ENCODE results near the gene TMEM208.

The TMEM208 gene

GRCh38 chr16:67254801-67255552 is 28.0 kb downstream of the TMEM208 start:
- no peak for DNase-seq

DNA sequence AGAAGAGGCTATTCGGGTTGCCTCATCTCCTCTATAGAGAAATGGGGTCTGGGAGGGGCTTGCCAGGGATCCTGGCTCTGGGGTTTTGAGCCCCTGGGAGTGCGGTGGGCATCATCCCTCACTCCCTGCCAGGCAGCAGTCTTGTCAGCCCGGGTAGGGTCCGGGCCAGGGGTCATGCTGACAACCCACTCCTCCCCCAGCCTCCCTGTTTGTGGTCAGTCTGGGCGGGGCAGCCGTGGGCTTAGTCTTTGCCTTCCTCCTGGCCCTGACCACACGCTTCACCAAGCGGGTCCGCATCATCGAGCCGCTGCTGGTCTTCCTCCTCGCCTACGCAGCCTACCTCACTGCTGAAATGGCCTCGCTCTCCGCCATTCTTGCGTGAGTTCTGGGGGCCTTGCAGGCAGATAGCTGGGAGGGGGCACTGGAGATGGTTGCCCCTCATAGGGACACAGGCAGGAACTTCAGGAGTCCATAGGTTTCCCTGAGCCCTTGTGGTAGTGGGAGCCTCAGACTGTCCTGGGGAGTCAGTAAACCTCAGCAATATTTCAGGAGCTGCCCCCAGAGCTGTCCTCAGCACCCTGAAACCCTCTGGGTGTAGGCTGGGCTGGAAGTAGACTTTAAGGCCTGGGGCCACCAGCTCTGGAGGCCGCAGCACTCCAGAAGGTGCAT is 28.8 kb downstream of the TMEM208 start:
- no peak for DNase-seq

DNA sequence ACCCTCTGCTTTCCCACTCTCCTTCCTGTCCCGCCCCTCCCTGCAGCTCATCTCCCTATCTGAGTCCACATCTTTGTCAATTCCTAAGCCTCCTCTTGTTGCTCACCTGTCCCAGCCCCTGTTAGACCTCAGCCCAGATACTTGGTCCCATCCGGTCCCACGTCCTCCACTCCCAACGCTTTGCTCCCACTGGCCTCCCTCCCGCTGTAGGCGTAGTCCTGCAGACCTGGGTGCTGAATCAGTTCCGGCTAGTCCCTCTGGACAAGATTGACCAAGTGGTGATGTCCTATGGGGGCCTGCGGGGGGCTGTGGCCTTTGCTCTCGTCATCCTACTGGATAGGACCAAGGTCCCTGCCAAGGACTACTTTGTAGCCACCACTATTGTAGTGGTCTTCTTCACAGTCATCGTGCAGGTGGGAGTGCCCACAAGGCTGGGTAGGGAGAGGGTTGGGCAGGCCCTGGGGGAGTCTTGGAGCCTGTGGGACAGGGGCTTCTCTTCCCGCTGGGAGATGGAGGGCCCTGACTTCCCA is 29.8 kb downstream of the TMEM208 start:
- DNase-seq = no peak

- DNase-seq = no peak
These were observed 30.7 kb downstream of the TMEM208 start for GRCh38 chr16:67257486-67258160.

DNA sequence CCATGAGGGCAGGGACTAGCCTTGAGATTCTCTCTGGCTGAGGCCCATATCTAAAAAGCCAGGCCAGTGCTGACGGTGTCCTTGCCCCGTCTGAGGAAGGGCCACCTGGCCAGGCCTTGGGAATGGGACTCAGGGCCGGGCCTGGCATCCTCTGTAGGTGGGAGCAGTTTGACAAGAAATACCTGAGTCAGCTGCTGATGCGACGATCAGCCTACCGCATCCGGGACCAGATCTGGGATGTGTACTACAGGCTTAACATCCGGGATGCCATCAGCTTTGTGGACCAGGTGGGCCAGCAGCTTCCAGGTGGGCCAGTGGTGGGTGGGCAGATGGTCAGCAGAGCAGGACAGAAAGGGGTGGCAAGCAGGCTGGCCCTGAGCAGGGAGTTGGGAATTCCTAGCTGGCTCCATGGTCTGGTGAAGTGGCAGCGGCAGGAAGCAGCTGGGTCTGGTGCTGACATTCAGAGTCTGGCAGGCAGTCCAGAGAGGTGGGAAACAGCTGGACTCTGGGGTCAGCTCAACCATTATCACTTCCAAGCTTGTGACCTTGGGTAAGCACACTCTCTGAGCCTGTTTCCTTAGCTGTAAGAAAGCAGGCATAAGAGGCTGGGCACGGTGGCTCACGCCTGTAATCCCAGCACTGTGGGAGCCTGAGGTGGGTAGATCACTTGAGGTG is 31.4 kb downstream of the TMEM208 start:
- no peak for DNase-seq

DNA sequence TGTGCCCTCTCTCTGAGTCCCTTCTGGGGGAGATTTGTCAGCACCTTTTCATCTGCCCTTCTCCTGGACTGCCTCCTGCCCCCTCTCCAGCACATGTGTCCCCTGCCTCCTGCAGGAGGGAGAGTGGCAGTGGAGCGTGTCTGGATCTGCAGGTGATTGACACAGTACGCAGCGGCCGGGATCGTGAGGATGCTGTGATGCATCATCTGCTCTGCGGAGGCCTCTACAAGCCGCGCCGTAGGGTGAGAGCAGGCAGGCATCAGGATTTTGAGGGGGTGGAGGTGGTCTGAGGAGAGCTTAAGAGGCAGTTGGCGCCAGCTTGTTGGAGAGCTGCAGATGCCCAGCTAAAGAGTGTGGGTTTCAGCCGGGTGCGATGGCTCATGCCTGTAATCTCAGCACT is 32.8 kb downstream of the TMEM208 start:
- DNase-seq = no peak

GRCh38 chr16:67260426-67261063 is 33.6 kb downstream of the TMEM208 start:
- DNase-seq = no peak

GRCh38 chr16:67263201-67263600 is 36.3 kb downstream of the TMEM208 start:
- no peak for DNase-seq

DNA sequence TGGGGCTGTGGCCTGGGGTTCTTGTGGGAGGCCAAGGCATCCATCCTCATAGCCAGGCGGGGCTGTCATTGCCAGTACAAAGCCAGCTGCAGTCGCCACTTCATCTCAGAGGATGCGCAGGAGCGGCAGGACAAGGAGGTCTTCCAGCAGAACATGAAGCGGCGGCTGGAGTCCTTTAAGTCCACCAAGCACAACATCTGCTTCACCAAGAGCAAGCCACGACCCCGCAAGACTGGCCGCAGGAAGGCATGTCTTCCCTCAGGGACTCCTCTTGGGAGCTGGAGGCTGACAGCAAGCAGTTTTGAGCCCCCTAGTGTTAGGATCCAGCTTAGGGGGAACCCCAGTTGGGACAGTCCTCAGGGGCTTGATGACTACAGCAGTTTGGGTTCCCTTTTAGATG is 37.3 kb downstream of the TMEM208 start:
- DNase-seq = no peak

DNA sequence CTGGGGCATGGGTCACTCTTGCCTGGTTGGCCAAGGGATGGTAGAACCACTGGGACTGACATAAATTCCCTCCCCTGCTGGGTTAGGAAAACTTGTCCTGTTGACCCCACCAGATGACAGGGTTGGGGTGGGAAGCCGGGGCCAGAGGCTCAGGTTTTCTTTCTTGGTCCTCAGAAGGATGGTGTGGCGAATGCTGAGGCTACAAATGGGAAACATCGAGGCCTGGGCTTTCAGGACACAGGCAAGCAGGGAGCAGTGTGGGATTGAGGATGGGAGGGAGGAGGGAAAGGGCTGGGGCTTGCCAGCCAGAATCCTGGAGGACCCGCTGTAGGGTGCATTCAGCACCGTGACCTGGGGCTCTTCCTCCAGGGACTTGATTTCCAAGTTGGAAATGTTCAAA is 37.9 kb downstream of the TMEM208 start:
- DNase-seq = no peak

DNA sequence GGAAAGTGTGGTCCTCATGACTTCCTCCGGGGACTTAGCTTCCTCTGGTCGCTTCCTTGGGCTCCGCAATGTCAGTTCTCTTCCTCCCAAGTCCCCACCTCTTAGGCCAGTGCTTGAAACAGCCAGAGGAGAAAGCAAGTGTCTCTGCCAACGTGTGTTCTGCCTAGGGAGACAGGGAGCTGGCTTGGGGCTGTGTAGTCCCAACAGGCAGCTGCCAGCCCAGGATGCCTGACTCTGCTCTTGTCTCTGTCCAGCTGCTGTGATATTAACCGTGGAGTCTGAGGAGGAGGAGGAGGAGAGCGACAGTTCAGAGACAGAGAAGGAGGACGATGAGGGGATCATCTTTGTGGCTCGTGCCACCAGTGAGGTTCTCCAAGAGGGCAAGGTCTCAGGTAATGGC is 38.9 kb downstream of the TMEM208 start:
- no peak for DNase-seq

- DNase-seq = no peak
These were observed 41.2 kb downstream of the TMEM208 start for GRCh38 chr16:67268136-67268579.

DNA sequence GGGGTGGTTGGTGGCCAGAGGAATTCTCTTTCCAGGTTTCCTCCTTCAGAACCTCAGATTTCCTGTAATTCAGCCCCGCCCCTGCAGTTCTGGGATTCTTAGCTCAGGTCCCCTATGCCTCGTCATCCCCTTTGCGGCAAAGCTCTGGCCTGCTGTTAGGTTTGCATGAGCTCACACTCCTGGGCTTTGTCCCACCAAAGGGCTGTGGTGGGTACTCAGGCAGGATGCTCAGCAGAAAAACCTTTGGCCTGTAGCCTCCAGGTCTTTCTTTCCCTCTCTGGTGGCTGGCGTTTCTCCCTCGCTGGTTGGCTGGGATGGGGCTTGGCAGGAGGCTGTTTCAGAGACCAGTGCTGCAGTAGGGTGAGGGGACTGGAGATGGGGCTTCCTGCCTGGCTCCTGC is 42.8 kb downstream of the TMEM208 start:
- DNase-seq = no peak

- no peak for DNase-seq
These were observed 44.0 kb downstream of the TMEM208 start for GRCh38 chr16:67270931-67271338.

DNA sequence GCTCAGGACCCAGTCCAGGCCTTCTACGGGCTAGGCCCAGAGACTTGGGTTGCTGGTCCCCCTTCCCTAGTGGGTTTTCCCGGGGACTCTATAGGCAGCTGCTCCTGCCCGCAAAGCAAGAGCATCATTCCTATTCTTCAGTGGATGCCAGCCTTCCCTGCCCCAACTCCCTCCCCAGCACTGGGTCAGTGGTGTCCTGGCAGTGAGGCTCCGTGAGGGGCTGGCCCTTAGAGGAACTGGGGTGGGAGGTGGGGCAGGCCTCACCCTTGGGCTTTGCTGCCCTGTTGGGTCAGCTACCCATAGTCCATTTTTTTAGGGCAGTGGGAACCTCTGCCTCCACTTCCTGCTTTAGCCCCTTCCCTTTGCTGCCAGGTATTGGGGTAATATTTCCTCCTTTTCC is 44.5 kb downstream of the TMEM208 start:
- DNase-seq = no peak

DNA sequence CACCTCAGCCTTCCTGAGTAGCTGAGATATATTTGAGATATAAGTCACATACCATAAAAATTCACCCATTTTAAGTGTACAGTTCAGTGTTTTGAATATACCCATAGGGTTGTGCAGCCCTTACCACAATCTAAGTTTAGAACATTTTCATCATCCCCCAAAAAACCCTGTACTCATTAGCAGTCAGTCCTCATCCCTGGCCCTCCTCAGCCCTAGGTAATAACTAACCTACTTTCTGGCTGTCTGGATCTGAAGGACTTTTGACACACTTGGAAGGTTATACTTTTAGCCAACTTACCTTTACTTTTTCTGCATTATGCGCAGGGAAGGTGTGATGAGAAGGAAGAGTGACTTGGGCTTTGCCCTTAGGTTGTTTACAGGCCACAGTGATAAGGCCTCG is 48.4 kb downstream of the TMEM208 start:
- no peak for DNase-seq

DNA sequence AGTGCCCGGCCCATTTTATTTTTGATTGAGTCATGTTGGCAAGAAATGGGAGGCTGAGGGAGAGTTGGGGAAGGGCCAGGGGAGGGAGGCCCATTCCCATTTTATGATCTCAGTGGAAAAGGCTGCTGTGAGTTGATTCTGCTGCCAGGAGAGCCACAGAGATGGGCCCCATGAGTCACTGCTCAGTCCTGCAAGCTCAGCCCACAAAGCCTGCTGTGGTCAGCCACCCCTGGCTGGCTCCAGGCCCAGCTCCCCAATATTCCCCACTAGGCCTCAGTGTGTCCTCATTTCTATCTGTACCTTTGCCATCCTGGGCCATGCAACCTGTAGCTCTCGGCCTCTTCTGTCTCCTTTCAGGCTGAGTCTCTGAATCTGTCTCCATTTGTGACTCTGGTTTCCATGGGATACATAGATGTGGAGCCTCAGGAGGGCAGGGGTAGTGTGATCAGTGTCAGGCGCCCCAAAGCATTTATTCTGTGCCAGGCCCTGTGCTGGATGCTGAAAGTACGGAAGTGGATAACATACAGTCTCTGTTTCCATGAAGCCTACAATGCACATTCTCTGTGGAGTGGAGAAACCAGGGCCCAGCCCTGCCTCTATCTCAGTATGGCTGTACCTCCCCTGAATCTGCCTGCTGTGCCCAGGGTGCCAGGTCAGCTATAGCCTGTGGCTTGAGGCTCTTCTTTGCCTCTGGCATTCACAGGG is 50.5 kb downstream of the TMEM208 start:
- DNase-seq = no peak

DNA sequence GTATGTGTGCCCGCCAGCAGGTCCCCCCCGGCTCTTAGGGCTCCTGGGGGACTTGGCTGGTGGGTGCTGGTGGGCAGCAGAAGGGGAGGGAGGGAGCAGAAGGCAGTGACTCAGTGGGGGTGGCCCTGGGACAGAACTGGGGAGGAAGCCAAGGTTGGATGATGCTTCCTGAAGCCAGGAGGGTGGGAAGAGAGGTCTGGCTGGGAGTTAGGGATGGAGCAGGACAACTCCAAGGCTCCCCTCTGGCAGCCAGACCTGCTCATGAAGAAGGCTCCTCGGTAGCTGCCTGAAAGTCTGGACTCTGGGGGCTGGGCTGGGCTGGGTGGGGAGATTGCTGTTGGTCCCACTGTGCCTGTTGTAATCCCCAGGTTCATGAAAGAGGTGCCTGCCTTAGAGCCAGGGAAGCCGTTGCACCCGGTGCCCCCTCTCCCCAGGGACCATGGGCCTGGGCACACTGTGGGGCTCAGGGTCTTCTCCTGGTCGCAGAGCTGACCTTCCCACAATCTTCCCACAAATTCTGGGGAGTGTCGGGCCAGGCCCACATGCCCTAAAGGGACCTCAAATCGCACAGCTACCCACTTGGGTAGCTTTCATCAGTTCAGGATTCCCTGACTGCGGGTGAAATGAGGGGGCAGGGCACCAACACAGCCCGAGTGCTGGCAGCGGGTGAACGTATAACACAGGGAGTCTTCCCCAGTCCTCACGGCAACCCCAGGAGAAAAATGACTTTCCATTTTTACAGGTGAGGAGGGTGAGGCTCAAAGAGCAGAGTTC is 51.3 kb downstream of the TMEM208 start:
- DNase-seq = no peak

Data from activated gamma-delta T cell treated with Interleukin-2 at 50 U/mL for 16 hours (primary cell).